Measurements from ENCODE around the gene GRHL1.

Gene GRHL1

DNA sequence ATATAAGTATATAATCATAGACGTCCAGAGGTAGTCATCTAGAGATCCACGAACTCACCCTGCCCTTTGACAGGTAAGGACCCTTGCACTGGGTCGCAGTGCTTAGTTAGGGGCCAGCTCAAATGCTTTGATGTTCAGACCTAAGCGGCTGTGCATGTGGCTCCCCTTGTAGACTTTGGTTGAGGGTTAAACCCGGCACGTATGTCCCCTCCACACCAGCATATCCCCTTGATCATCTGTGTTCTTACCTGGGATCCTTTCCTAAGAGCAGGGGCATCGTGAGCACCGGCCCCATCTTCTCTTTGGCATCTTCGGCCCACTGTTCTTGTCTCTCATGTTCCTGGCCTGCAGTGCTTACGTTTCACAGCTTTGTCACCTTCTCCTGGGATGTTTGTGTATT lies 31.4 kb downstream of the GRHL1 start:
- Histone ChIP-seq H3K4me1 (peaks cover 8% of the 10 kb centered on the region), H3K9me3 (peaks cover 5% of the 10 kb centered on the region), H4K20me1 (no peaks in the 10 kb centered on the region), H3K36me3 (no peaks in the 10 kb centered on the region), H3K9ac (no peak overlapping the region), H3K4me2 (no peak overlapping the region), H3K4me3 (no peak overlapping the region), H3K27ac (no peak overlapping the region), H3K27me3 (no peaks in the 10 kb centered on the region)
- no peak for TF ChIP-seq Cebpa-rat (IDR thresholded peaks at IDR 0.05)

GRCh38 chr2:9983401-9984216 lies 32.1 kb downstream of the GRHL1 start:
- Histone ChIP-seq H3K36me3 (no peaks in the 10 kb centered on the region), H3K4me3 (no peak overlapping the region), H3K9me3 (no peaks in the 10 kb centered on the region), H3K9ac (no peak overlapping the region), H3K4me2 (no peak overlapping the region), H3K4me1 (peaks cover 11% of the 10 kb centered on the region), H4K20me1 (no peaks in the 10 kb centered on the region), H3K27ac (no peak overlapping the region), H3K27me3 (no peaks in the 10 kb centered on the region)
- TF ChIP-seq Cebpa-rat (IDR thresholded peaks at IDR 0.05): no peak

DNA sequence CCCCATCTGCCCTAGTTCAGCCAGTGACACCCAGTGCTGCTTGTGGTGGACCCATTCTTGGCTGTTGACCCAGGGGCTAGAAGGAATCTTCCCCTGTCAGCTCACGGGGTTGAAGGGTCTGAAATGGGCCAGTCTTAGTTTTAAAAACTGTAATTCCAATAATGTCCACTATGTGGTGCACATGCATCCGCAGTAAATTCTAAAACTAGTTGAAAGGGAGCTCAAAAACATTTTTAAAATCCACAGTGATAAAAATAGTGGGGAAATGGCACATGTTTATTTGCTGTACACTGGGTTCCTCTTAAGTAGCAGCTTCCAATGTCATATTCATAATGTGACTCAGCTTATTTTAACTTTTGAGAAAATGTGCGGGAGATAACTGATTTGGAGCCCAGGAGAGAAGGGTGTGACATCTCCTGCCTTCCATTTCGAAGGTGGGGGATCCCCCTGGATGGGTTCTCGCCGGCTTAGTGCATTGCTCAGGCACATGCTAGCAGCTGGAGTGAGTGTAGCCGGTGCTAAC lies 32.8 kb downstream of the GRHL1 start:
- Histone ChIP-seq H3K9ac (no peak overlapping the region), H3K9me3 (no peaks in the 10 kb centered on the region), H3K27ac (no peak overlapping the region), H3K4me2 (no peak overlapping the region), H4K20me1 (no peaks in the 10 kb centered on the region), H3K36me3 (no peaks in the 10 kb centered on the region), H3K4me1 (peaks cover 11% of the 10 kb centered on the region), H3K4me3 (no peak overlapping the region), H3K27me3 (no peaks in the 10 kb centered on the region)
- TF ChIP-seq Cebpa-rat (IDR thresholded peaks at IDR 0.05): no peak

DNA sequence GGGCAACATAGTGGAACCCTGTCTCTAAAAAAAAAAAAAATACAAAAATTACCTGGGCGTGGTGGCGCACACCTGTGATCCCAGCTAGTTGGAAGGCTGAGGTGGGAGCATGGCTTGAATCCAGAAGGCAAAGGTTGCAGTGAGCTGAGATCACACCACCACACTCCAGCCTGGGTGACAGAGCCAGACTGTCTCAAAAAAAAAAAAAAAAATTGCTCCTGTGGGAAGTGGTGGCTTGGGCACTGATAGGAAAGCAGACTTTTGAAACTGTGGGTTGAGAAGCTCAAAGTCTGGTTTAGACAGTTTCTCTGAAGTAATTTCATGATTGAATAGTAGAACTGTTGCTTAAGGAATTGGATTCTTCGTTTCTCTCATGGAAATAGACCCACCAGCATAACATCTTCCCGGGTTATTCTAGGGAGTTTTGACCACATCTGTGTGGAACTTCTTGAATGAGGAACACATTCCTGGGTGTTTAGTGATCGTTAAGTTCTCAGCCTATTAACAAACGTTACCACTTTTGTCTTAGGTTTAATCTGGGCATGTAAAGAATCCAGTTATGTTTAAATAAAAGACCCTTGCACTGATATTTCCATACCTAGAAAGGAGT lies 33.5 kb downstream of the GRHL1 start:
- TF ChIP-seq Cebpa-rat (IDR thresholded peaks at IDR 0.05): no peak
- Histone ChIP-seq H3K36me3 (no peaks in the 10 kb centered on the region), H3K4me1 (peaks cover 11% of the 10 kb centered on the region), H3K4me3 (no peak overlapping the region), H3K9ac (no peak overlapping the region), H3K27me3 (no peaks in the 10 kb centered on the region), H3K4me2 (no peak overlapping the region), H4K20me1 (no peaks in the 10 kb centered on the region), H3K27ac (no peak overlapping the region), H3K9me3 (no peaks in the 10 kb centered on the region)

GRCh38 chr2:9985531-9986328 lies 34.2 kb downstream of the GRHL1 start:
- no peaks in the 10 kb centered on the region for H4K20me1 ChIP-seq
- TF ChIP-seq Cebpa-rat (IDR thresholded peaks at IDR 0.05): no peak
- no peaks in the 10 kb centered on the region for H3K36me3 ChIP-seq
- H3K4me1 ChIP-seq: peaks cover 11% of the 10 kb centered on the region
- H3K9me3 ChIP-seq: no peaks in the 10 kb centered on the region
- no peaks in the 10 kb centered on the region for H3K27me3 ChIP-seq
- H3K4me2 ChIP-seq: no peak overlapping the region
- H3K27ac ChIP-seq: no peak overlapping the region
- no peak overlapping the region for H3K4me3 ChIP-seq
- no peak overlapping the region for H3K9ac ChIP-seq

DNA sequence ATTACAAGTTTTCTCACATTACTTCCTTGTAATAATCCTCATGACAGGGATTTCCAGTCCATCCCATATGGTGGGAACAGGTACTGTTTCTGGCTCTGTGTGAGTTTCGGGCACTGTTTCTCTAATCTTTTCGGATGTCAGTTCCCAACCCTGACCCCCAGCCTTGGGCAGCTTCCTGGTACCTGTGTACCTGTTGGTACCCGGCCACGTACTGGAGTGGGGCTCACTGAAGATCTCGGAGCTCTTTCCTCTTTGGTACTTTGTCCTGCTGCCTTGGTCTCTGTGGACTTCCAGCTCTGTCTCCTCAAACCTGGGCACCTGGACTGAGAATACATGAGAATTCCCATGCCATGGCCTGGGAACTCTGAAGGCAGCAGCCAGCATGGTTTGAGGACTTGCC lies 36.8 kb downstream of the GRHL1 start:
- TF ChIP-seq Cebpa-rat (IDR thresholded peaks at IDR 0.05): no peak
- Histone ChIP-seq H3K9me3 (no peaks in the 10 kb centered on the region), H4K20me1 (no peaks in the 10 kb centered on the region), H3K27ac (no peak overlapping the region), H3K4me2 (no peak overlapping the region), H3K9ac (no peak overlapping the region), H3K27me3 (no peaks in the 10 kb centered on the region), H3K36me3 (no peaks in the 10 kb centered on the region), H3K4me1 (peaks cover 26% of the 10 kb centered on the region), H3K4me3 (no peak overlapping the region)

DNA sequence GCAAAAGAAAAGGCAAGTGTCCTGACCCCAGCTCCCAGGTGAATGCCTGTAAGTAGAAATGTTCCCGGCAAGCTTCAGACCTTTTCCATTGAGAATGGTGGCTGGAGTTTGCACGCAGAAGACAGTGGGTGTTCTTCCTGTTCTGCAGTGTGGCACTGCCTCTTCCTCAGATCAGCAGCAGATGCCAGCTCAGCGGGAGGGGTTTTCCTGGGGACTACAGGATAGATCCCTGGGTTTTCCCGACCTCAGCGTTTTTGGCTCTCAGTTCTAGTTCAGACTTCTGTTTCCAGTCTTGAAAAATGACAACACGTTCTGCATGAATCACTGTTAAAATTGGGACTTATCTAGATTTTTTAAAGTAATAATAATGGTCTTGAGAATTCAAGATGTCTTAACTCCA lies 39.2 kb downstream of the GRHL1 start:
- no peak overlapping the region for H3K4me3 ChIP-seq
- no peak overlapping the region for H3K9ac ChIP-seq
- H3K4me2 ChIP-seq: no peak overlapping the region
- no peak overlapping the region for H3K27ac ChIP-seq
- no peak for TF ChIP-seq Cebpa-rat (IDR thresholded peaks at IDR 0.05)
- H3K4me1 ChIP-seq: peaks cover 26% of the 10 kb centered on the region
- no peaks in the 10 kb centered on the region for H3K9me3 ChIP-seq
- no peaks in the 10 kb centered on the region for H3K27me3 ChIP-seq
- no peaks in the 10 kb centered on the region for H4K20me1 ChIP-seq
- H3K36me3 ChIP-seq: no peaks in the 10 kb centered on the region

GRCh38 chr2:9991221-9991620 lies 39.7 kb downstream of the GRHL1 start:
- Histone ChIP-seq H3K4me1 (peaks cover 26% of the 10 kb centered on the region), H3K36me3 (no peaks in the 10 kb centered on the region), H3K9ac (no peak overlapping the region), H3K9me3 (no peaks in the 10 kb centered on the region), H3K27me3 (no peaks in the 10 kb centered on the region), H4K20me1 (no peaks in the 10 kb centered on the region), H3K27ac (no peak overlapping the region), H3K4me2 (peak overlapping the region; percentile 66), H3K4me3 (no peak overlapping the region)
- no peak for TF ChIP-seq Cebpa-rat (IDR thresholded peaks at IDR 0.05)

DNA sequence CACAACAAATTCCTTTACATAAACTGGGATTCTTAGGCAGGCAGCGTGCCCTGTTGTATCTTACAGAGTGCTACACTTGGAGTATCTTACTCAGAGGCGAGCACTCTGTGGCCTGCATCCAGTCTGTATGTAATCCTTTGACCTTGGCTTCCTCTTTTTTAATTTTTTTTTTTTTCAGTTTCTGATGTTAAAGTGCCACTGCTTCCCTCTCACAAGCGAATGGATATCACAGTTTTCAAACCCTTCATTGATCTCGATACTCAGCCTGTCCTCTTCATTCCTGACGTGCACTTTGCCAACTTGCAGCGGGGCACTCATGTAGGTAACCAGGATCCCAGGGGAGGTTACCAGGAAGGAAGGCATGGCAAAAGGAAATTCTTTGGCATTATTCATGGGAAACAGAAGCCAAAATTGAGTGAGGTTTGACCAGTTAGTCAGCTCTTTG lies 40.4 kb downstream of the GRHL1 start:
- Histone ChIP-seq H3K4me2 (peak overlapping the region; percentile 66), H3K9ac (no peak overlapping the region), H4K20me1 (no peaks in the 10 kb centered on the region), H3K27me3 (no peaks in the 10 kb centered on the region), H3K4me1 (peaks cover 26% of the 10 kb centered on the region), H3K36me3 (no peaks in the 10 kb centered on the region), H3K9me3 (no peaks in the 10 kb centered on the region), H3K27ac (no peak overlapping the region), H3K4me3 (no peak overlapping the region)
- TF ChIP-seq Cebpa-rat (IDR thresholded peaks at IDR 0.05): no peak

All from BLaER1 (cell line).